ENCODE measurements around the gene ITPRID2. TPM values are rescaled to one million over a fixed set of nuclear protein-coding genes. Genes with fewer than 3 reads are reported as not detected.

Gene ITPRID2
- total RNA-seq, 2 experiments from 2014 or later, result 38.0 to 39.2 TPM

DNA sequence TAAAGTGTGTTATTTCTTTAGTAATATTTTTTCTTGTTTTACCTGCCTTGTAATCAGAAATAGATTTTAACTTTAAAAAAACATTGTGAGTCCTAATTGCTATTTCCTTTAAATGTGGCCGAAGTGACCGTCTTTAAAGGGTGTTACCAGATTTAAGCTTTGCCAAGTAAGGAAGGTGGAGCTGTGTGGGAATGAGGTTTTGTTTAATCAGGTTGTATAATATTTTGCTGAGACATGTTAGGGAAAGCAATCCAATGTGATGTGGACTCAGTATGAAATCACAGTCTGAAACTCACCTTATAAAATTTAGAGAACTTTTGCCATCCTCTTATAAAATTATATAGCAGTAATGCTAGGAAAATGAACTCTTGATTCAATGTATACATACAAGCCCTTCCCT lies 32.9 kb upstream of the ITPRID2 start:
- H3K4me1 Mint-ChIP-seq (ENCODE audit: low read depth), result no peaks in the 10 kb centered on the region
- H3K27ac Mint-ChIP-seq, result no peak overlapping the region
- POLR2A ChIA-PET, result no interaction called here
- no peaks in the 10 kb centered on the region for H3K27me3 Mint-ChIP-seq
- intact Hi-C loops (cut with micrococcal nuclease), result no loop called here
- H3K9me3 Mint-ChIP-seq, result no peaks in the 10 kb centered on the region
- no peak overlapping the region for H3K4me3 Mint-ChIP-seq
- no peaks in the 10 kb centered on the region for H3K36me3 Mint-ChIP-seq
- CTCF ChIA-PET, result no interaction called here
- no peak for DNase-seq

DNA sequence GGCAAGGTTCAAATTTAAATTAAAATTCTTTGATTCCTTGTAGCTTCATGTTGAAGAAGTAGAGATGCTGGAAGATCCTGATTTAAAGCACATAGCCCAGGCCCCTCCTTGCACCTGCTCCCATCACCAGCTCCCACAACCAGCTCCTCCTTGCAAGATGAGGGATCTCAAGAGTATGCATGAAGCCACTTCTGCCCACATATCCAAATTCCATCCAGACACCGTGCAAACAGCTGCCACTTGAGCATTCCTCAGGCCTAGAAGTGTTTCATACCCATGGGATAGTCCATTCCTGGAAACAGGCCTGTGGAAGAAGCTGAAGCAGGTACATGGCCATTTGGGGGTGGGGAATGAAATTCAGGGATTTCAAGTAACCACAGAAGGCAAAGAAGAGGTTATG lies 32.4 kb upstream of the ITPRID2 start:
- ChIA-PET POLR2A (no interaction called here), CTCF (no interaction called here)
- H3K4me3 Mint-ChIP-seq, result no peak overlapping the region
- no peaks in the 10 kb centered on the region for H3K9me3 Mint-ChIP-seq
- no peak for DNase-seq
- peaks cover under 1% of the 10 kb centered on the region for H3K27me3 Mint-ChIP-seq
- H3K27ac Mint-ChIP-seq, result no peak overlapping the region
- intact Hi-C loops (cut with micrococcal nuclease), result no loop called here
- no peaks in the 10 kb centered on the region for H3K36me3 Mint-ChIP-seq
- no peaks in the 10 kb centered on the region for H3K4me1 Mint-ChIP-seq (ENCODE audit: low read depth)

DNA sequence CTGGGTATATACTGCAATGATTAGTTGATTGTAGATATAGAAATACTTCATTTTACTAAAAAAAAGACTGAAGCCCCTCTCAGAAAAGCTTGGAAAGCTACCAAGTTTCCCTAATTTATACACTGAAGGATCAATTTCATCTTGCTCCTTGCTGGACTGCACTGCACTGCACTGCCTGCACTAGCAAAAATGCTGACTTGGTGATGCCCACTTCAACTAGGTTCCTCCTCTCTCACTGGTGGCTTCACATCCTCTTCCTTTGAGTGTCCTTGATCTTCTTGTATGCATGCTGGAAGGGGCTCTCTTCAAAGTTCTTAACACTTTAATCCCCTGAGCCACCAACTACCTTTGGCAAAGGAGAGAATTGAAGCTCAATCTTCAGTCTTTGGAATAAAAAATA lies 31.7 kb upstream of the ITPRID2 start:
- intact Hi-C loops (cut with micrococcal nuclease), result no loop called here
- Mint-ChIP-seq H3K9me3 (no peaks in the 10 kb centered on the region), H3K36me3 (no peaks in the 10 kb centered on the region), H3K4me3 (no peak overlapping the region), H3K27ac (no peak overlapping the region), H3K4me1 (ENCODE audit: low read depth) (no peaks in the 10 kb centered on the region), H3K27me3 (peaks cover 3% of the 10 kb centered on the region)
- no peak for DNase-seq
- ChIA-PET POLR2A (no interaction called here), CTCF (no interaction called here)

DNA sequence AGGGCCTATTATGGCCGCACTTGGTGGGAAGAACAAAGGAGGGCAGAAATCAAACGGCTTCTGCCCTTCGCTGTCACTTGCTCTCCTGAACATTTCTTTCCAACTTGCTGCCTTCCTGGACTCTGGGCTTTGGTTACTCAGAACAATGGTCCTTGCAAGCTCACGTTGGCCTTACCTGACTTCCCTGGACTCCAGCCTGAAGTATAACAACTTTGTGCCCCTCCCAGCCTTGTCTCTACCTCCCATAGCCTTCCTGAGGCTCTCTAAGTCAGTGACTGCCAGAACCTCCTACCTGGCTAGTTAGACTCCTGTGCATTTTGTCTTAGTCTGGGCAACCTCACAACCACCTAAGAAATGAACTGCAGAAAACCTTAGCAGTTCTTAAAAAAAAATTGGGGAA lies 30.2 kb upstream of the ITPRID2 start:
- Mint-ChIP-seq H3K4me3 (no peak overlapping the region), H3K36me3 (no peaks in the 10 kb centered on the region), H3K27ac (no peak overlapping the region), H3K27me3 (peaks cover 6% of the 10 kb centered on the region), H3K4me1 (ENCODE audit: low read depth) (no peaks in the 10 kb centered on the region), H3K9me3 (no peaks in the 10 kb centered on the region)
- intact Hi-C loops (cut with micrococcal nuclease), result no loop called here
- no peak for DNase-seq
- CTCF ChIA-PET, result no interaction called here
- POLR2A ChIA-PET, result no interaction called here

DNA sequence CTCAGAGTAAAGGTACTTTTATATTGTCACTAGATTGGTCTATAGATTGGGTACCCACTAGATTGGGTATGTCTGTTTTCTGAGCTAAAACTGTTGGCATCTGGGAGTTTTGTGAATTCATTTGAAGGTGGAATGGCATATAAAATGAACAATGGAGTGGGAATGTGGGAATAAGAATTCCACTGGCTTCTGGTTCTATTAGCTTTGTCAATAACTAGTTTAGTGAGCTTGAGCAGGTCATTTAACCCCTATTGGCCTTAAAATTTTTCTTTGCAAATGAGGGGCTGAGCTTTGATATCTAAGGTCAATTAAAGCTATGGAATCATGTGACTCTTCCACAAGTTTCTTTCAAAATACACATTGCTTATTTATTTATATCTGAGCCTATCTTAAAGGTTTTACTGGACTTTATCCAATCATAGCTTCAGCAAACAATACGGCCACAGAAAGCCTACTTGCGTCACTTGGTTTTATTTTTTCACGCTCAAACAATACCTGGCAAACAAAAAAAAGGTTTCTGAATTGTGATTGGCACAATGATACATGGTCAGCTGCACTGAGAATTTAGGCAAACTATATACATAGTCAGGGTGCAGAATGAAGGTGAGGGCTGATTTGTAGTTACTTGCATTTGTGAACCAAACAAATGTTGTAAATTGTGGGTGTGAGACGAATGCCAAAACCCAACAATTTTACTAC lies 28.8 kb upstream of the ITPRID2 start:
- Mint-ChIP-seq H3K9me3 (no peaks in the 10 kb centered on the region), H3K4me3 (no peak overlapping the region), H3K27ac (no peak overlapping the region), H3K4me1 (ENCODE audit: low read depth) (no peaks in the 10 kb centered on the region), H3K27me3 (peaks cover 6% of the 10 kb centered on the region), H3K36me3 (no peaks in the 10 kb centered on the region)
- POLR2A ChIA-PET, result no interaction called here
- intact Hi-C loops (cut with micrococcal nuclease), result no loop called here
- CTCF ChIA-PET, result no interaction called here
- DNase-seq, result no peak

DNA sequence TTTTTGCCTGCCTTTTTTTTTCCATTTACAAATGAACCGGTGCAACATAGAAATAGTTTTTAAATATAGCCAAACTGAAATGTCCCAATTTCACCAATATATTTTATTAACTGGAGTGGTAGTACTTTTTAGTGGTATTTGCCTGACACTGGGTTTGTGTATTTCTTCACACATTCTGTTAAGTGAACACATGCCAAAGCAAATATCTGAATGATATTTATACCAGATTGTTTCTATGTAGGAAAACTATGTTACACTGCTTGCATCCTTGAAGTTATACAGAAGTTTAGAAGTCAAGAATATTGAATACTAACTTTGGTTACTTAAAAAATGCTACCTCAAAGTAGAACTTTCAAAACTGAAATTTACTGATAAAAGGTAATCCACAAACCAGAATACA lies 19.4 kb upstream of the ITPRID2 start:
- peaks cover 2% of the 10 kb centered on the region for H3K27me3 Mint-ChIP-seq
- no peaks in the 10 kb centered on the region for H3K4me1 Mint-ChIP-seq (ENCODE audit: low read depth)
- H3K4me3 Mint-ChIP-seq, result no peak overlapping the region
- H3K27ac Mint-ChIP-seq, result no peak overlapping the region
- ChIA-PET CTCF (no interaction called here), POLR2A (no interaction called here)
- DNase-seq, result no peak
- no peaks in the 10 kb centered on the region for H3K36me3 Mint-ChIP-seq
- no peaks in the 10 kb centered on the region for H3K9me3 Mint-ChIP-seq
- intact Hi-C loops (cut with micrococcal nuclease), result no loop called here

DNA sequence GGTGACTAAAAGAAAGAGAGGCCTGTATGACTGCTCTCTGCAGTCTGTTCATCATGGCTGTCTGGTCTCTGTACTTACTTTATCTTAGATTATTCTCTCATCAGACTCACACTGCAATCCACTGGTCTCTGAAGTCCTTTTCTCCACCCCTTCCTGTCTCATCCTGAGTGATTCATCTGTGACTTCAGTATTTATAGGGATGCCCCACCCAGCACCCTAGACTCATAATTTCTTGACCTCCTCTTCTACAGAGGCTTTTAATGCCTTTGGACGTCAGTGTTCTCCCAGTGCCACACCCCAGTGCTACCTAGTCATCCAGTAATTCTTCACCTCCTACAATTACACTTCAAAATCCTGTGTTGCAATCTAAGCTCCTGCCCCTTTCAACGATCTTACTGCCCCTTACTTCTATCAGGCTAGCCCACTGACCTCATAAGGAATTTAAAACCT lies 14.9 kb upstream of the ITPRID2 start:
- CTCF ChIA-PET, result no interaction called here

DNA sequence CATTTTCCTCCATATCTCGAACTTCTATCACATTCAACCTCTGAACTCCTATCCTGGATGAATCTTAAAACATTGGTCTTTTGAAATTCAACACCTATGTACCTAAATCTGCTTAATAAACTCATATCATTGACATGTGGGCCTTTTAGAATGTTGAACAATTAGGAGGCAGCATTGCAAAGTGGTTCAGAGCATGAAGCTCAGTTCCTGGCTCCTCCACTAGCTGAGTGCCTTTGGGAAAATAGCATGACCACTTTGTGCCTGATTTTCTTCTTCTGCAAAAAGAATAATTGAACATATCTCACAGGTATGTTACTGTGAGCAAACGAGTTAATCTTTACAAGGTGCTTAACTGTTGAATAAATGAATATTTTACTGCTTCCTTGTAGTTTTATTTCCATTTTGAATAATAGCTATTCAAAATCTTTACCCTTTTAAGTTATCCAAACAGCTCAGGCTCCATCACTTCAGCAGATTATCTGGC lies 14.3 kb upstream of the ITPRID2 start:
- intact Hi-C loops (cut with micrococcal nuclease), result no loop called here
- Mint-ChIP-seq H3K4me1 (ENCODE audit: low read depth) (no peaks in the 10 kb centered on the region), H3K36me3 (no peaks in the 10 kb centered on the region), H3K27me3 (no peaks in the 10 kb centered on the region), H3K27ac (no peak overlapping the region), H3K4me3 (no peak overlapping the region), H3K9me3 (no peaks in the 10 kb centered on the region)
- ChIA-PET POLR2A (no interaction called here), CTCF (no interaction called here)
- no peak for DNase-seq

More for the DNA sequence above, 14.9 kb upstream of the ITPRID2 start:
- no peak overlapping the region for H3K27ac Mint-ChIP-seq
- H3K36me3 Mint-ChIP-seq, result no peaks in the 10 kb centered on the region
- no peak for DNase-seq
- POLR2A ChIA-PET, result no interaction called here
- H3K4me3 Mint-ChIP-seq, result no peak overlapping the region
- H3K9me3 Mint-ChIP-seq, result no peaks in the 10 kb centered on the region
- intact Hi-C loops (cut with micrococcal nuclease), result no loop called here
- no peaks in the 10 kb centered on the region for H3K27me3 Mint-ChIP-seq
- no peaks in the 10 kb centered on the region for H3K4me1 Mint-ChIP-seq (ENCODE audit: low read depth)

DNA sequence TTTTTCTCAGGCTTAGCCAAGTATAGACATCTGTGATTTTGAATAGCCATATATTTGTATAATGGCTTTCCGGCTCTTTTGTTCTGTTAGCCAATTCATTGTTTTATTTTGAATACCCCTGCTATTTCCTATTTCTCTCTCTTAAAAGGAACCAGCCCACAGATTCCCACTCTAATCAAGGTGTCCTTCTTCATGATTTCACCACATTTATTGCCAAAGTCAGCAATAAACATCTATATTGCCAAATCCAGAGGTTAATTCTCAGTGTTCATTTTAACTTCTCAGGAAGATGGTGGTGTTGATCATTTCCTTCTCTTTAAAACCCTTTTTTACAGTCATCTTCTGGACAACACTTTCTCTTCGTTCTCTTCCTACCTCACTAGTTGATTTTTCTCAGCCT lies 13.1 kb upstream of the ITPRID2 start:
- H3K27ac Mint-ChIP-seq, result no peak overlapping the region
- H3K4me1 Mint-ChIP-seq (ENCODE audit: low read depth), result no peaks in the 10 kb centered on the region
- no peaks in the 10 kb centered on the region for H3K9me3 Mint-ChIP-seq
- CTCF ChIA-PET, result no interaction called here
- no peak overlapping the region for H3K4me3 Mint-ChIP-seq
- POLR2A ChIA-PET, result no interaction called here
- peaks cover 1% of the 10 kb centered on the region for H3K27me3 Mint-ChIP-seq
- H3K36me3 Mint-ChIP-seq, result no peaks in the 10 kb centered on the region
- no peak for DNase-seq
- intact Hi-C loops (cut with micrococcal nuclease), result no loop called here

DNA sequence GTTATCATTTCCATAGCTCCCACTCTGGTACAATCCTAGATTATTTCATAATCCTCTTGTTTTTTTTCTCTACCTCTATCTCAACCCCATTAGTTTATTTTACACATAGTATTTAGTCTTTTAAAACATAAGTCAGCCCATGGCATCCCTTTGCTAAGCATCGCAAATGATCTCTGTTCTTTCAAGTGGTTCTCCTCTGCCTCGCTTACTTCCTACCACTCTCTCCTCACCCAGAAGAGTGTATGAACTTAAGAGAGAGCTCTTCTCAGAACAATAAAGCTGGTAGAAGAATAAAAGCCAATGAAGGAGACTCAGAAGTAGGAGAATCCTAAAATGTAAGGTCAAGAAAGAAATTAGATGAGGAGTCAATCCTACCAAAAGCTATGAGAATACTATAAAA lies 12.2 kb upstream of the ITPRID2 start:
- intact Hi-C loops (cut with micrococcal nuclease), result no loop called here
- ChIA-PET POLR2A (no interaction called here), CTCF (no interaction called here)
- no peak for DNase-seq
- no peak overlapping the region for H3K27ac Mint-ChIP-seq
- H3K27me3 Mint-ChIP-seq, result peaks cover 1% of the 10 kb centered on the region
- no peaks in the 10 kb centered on the region for H3K36me3 Mint-ChIP-seq
- no peaks in the 10 kb centered on the region for H3K9me3 Mint-ChIP-seq
- no peak overlapping the region for H3K4me3 Mint-ChIP-seq
- no peaks in the 10 kb centered on the region for H3K4me1 Mint-ChIP-seq (ENCODE audit: low read depth)

DNA sequence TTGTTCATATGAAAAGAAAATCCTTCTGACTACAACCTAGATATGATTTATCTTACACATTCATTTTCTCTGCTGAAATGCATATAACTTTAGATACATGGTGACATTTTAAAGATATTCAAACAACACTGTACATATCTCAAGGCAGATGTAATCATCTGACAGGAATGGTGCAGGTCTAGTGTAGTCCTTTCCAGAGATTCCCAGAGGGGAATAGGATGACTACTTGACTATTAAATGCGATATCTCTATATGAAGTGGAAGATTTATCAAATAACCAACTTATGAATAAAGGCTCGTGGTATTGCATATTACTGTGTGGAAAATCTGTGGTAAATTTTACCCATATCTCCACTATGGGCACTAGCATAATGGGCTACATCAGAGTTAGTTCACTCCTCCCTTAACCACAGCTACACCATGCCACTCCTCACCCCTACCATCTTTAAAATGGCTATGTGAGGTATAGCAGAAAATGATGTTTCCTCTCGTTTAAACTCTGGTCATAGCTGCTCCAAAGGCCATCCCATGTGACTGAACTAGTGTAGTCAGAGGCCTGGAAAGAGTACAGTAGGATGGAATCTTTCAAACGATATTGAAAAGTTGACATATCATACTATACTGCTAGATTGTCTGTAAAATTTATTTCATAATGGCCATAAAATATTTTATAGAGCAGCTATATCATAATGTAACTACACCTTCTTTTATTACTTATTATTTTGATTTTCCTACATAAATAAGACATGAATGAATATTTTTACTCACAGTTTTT lies 9.1 kb upstream of the ITPRID2 start:
- intact Hi-C loops (cut with micrococcal nuclease), result no loop called here
- POLR2A ChIA-PET, result no interaction called here

DNA sequence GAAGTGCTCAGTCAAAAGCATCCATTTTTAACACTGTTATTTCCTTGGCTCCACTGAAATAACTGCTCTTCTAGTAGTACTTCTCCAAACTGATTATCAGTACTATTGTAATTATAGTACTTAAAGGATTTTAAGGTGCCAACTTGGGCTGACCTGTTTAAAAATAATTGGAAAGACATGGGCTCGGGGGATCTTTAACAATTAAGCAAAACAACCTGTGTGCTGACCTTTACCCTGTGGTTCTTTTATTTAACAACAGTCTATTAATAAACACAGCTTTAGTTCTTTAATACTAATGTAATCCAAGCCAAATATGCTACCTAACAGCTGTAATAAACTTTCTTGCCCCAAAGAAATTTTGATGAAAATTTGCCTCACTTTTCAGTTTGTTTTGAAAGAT lies 6.9 kb upstream of the ITPRID2 start:
- CTCF ChIA-PET, result no interaction called here
- no peak for DNase-seq
- POLR2A ChIA-PET, result no interaction called here
- no peaks in the 10 kb centered on the region for H3K4me1 Mint-ChIP-seq (ENCODE audit: low read depth)
- no peak overlapping the region for H3K4me3 Mint-ChIP-seq
- H3K27me3 Mint-ChIP-seq, result peaks cover 19% of the 10 kb centered on the region
- no peaks in the 10 kb centered on the region for H3K9me3 Mint-ChIP-seq
- no peaks in the 10 kb centered on the region for H3K36me3 Mint-ChIP-seq
- no peak overlapping the region for H3K27ac Mint-ChIP-seq
- intact Hi-C loops (cut with micrococcal nuclease), result no loop called here

More for the DNA sequence above, 9.1 kb upstream of the ITPRID2 start:
- H3K4me1 Mint-ChIP-seq (ENCODE audit: low read depth), result no peaks in the 10 kb centered on the region
- CTCF ChIA-PET, result no interaction called here
- no peak overlapping the region for H3K4me3 Mint-ChIP-seq
- H3K27ac Mint-ChIP-seq, result no peak overlapping the region
- no peaks in the 10 kb centered on the region for H3K36me3 Mint-ChIP-seq
- no peak for DNase-seq
- H3K9me3 Mint-ChIP-seq, result no peaks in the 10 kb centered on the region
- H3K27me3 Mint-ChIP-seq, result peaks cover 16% of the 10 kb centered on the region

DNA sequence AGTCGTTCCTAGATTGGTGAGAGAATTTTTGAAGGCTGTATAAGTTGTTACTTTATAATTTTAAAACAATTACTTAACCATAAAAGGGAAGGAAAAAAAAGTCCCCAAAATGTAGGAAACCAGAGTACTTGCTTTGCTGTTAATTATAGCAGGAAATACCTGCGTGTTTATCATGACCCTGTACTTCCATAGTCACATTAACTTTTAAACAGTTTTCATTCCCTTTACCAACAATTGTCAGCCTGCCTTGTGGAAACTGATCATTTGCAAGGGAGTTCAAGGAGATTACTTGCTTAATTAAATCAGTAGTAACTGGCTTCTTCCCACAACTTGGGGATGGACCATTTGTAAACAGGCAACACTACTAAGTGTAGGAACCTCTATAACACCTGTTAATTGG lies 6.4 kb upstream of the ITPRID2 start:
- ChIA-PET CTCF (no interaction called here), POLR2A (no interaction called here)
- DNase-seq, result no peak
- no peaks in the 10 kb centered on the region for H3K36me3 Mint-ChIP-seq
- no peaks in the 10 kb centered on the region for H3K9me3 Mint-ChIP-seq
- no peaks in the 10 kb centered on the region for H3K4me1 Mint-ChIP-seq (ENCODE audit: low read depth)
- no peak overlapping the region for H3K27ac Mint-ChIP-seq
- intact Hi-C loops (cut with micrococcal nuclease), result no loop called here
- H3K27me3 Mint-ChIP-seq, result peaks cover 19% of the 10 kb centered on the region
- no peak overlapping the region for H3K4me3 Mint-ChIP-seq

All from activated CD4-positive, alpha-beta memory T cell treated with anti-CD3 and anti-CD28 coated beads for 36 hours (primary cell).